GM23338 (cell line): ENCODE results near the gene APMAP.

Experiments
- CTCF ChIP-seq, 2 experiments: fragments of 200-600 bp in 1 of 2; sonication (generic) in 1 of 2; conservative IDR thresholded peaks; 2 replicates each; pipeline versions ENCODE4 v1.5.1 to v1.6.1; 2016 to 2017; ENCODE audit warnings: antibody characterized with exemption in 2 of 2, low read depth in 2 of 2, mild to moderate bottlenecking in 2 of 2, moderate library complexity in 1 of 2
- POLR2AphosphoS5 ChIP-seq: IDR thresholded peaks from 2 replicates; pipeline ENCODE4 v1.6.1; 2016; ENCODE audit warnings: antibody characterized with exemption, low read depth

GRCh38 chr20:24948939-24949679 is 43.4 kb downstream of the APMAP start, which contains the start of gene CST7:
- TF ChIP-seq CTCF (conservative IDR thresholded peaks at IDR 0.05; ENCODE audit: low read depth in 2 of 2), result no peak
- TF ChIP-seq POLR2AphosphoS5, result no peak
